ENCODE measurements around the gene TIMP2. TPM values are rescaled to one million over a fixed set of nuclear protein-coding genes. Genes with fewer than 3 reads are reported as not detected.
A peak's percentile ranks its signal among the peaks of the same experiment; 100 is the strongest.

Gene TIMP2
- total and polyA plus RNA-seq, 2 of the 13 experiments (the other 11 are each of a cell fraction or from before 2014, with no cell fraction given), result 3.8 to 8.5 TPM

DNA sequence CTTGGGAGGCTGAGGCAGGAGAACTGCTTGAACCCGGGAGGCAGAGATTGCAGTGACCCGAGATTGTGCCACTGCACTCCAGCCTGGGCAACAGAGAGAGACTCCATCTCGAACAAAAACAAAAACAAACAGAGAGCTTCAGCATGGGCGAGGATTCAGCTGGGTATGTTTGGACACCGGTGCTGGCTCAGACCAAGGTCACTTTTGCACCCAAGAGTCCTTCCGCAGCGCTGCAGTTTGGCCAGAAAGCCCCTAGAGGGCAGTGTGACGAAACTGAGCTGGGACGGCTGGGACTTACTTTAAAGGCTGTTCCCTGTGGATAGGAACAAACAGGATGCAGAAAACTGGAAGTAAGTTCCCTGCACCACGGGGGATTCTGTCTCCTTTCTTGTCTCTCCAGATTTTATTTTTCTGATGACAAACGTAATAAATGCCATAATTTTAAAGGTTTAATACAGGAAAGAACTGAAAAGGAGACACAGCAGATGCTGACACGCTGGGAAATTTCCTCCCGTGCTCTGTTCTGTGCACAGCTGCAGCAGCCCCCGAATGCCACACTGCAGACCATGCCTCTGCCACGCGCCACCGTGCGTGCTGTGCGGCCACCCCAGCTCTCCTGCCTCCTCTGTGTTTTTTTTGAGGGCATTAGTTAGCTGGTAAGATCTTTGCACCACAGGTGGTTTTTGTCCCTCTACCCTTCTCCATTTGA lies 59.4 kb downstream of the TIMP2 start (continued):
- TF ChIP-seq KMT2B (CRISPR knock-in tag; IDR thresholded peaks at IDR 0.05), result no peak
- TF ChIP-seq ZBTB14 (CRISPR knock-in tag; IDR thresholded peaks at IDR 0.05), result no peak
- no peak for TF ChIP-seq SP2 (CRISPR knock-in tag; IDR thresholded peaks at IDR 0.05)
- no peak for TF ChIP-seq ZNF124 (CRISPR knock-in tag; IDR thresholded peaks at IDR 0.05)
- no peak for TF ChIP-seq DMAP1 (CRISPR knock-in tag; IDR thresholded peaks at IDR 0.05)
- peak; percentile 67; the same call in 1 of the 2 replicates for TF ChIP-seq HOMEZ (CRISPR knock-in tag; IDR thresholded peaks at IDR 0.05; ENCODE audit: low read depth)
- TF ChIP-seq, protein P1, sequence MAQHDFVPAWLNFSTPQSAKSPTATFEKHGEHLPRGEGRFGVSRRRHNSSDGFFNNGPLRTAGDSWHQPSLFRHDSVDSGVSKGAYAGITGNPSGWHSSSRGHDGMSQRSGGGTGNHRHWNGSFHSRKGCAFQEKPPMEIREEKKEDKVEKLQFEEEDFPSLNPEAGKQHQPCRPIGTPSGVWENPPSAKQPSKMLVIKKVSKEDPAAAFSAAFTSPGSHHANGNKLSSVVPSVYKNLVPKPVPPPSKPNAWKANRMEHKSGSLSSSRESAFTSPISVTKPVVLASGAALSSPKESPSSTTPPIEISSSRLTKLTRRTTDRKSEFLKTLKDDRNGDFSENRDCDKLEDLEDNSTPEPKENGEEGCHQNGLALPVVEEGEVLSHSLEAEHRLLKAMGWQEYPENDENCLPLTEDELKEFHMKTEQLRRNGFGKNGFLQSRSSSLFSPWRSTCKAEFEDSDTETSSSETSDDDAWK (CRISPR knock-in tag; IDR thresholded peaks at IDR 0.05), result no peak
- TF ChIP-seq ATF7 (IDR thresholded peaks at IDR 0.05), result no peak
- no peak for TF ChIP-seq ATF7 (CRISPR knock-in tag; IDR thresholded peaks at IDR 0.05)
- no peak for TF ChIP-seq ZNF670 (CRISPR knock-in tag; IDR thresholded peaks at IDR 0.05; ENCODE audit: borderline replicate concordance)
- no peak for TF ChIP-seq ZNF564 (CRISPR knock-in tag; IDR thresholded peaks at IDR 0.05)
- TF ChIP-seq, protein P2, sequence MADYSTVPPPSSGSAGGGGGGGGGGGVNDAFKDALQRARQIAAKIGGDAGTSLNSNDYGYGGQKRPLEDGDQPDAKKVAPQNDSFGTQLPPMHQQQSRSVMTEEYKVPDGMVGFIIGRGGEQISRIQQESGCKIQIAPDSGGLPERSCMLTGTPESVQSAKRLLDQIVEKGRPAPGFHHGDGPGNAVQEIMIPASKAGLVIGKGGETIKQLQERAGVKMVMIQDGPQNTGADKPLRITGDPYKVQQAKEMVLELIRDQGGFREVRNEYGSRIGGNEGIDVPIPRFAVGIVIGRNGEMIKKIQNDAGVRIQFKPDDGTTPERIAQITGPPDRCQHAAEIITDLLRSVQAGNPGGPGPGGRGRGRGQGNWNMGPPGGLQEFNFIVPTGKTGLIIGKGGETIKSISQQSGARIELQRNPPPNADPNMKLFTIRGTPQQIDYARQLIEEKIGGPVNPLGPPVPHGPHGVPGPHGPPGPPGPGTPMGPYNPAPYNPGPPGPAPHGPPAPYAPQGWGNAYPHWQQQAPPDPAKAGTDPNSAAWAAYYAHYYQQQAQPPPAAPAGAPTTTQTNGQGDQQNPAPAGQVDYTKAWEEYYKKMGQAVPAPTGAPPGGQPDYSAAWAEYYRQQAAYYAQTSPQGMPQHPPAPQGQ (CRISPR knock-in tag; IDR thresholded peaks at IDR 0.05; ENCODE audit: borderline replicate concordance), result no peak
- TF ChIP-seq ZBTB7B (CRISPR knock-in tag; IDR thresholded peaks at IDR 0.05), result no peak
- TF ChIP-seq ZNF10 (CRISPR knock-in tag; IDR thresholded peaks at IDR 0.05; ENCODE audit: borderline replicate concordance, low read depth), result no peak
- TF ChIP-seq ZC3H4 (CRISPR knock-in tag; IDR thresholded peaks at IDR 0.05; ENCODE audit: borderline replicate concordance), result no peak
- no peak for TF ChIP-seq ZNF737 (CRISPR knock-in tag; IDR thresholded peaks at IDR 0.05; ENCODE audit: borderline replicate concordance)
- TF ChIP-seq FLYWCH1 (CRISPR knock-in tag; IDR thresholded peaks at IDR 0.05), result no peak
- TF ChIP-seq ZNF24 (IDR thresholded peaks at IDR 0.05), result no peak
- TF ChIP-seq MBD4 (IDR thresholded peaks at IDR 0.05; ENCODE audit: borderline replicate concordance, low read length), result no peak
- TF ChIP-seq, protein P3, sequence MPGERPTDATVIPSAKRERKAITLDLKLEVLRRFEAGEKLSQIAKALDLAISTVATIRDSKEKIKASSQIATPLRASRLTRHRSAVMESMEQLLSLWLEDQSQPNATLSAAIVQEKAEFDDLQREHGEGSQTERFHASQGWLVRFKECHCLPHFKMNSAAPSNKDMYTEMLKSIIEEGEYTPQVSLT (CRISPR knock-in tag; IDR thresholded peaks at IDR 0.05; ENCODE audit: borderline replicate concordance, low read depth), result no peak
- no peak for TF ChIP-seq POGZ (CRISPR knock-in tag; IDR thresholded peaks at IDR 0.05)
